NCI-H2196 (cell line): ENCODE results near the gene EMD.
A peak's percentile ranks its signal among the peaks of the same experiment; 100 is the strongest.
"Not testable (repeated sequence)": the region's sequence is repeated elsewhere in the genome, so short reads cannot be mapped to it uniquely, and the experiment has no call there.

ENCODE experiments used
- DNase-seq: peaks from one replicate; lab custom pipeline; 2025; ENCODE audit not compliant: unreplicated experiment; lab: John Stamatoyannopoulos, UW

EMD gene

DNA sequence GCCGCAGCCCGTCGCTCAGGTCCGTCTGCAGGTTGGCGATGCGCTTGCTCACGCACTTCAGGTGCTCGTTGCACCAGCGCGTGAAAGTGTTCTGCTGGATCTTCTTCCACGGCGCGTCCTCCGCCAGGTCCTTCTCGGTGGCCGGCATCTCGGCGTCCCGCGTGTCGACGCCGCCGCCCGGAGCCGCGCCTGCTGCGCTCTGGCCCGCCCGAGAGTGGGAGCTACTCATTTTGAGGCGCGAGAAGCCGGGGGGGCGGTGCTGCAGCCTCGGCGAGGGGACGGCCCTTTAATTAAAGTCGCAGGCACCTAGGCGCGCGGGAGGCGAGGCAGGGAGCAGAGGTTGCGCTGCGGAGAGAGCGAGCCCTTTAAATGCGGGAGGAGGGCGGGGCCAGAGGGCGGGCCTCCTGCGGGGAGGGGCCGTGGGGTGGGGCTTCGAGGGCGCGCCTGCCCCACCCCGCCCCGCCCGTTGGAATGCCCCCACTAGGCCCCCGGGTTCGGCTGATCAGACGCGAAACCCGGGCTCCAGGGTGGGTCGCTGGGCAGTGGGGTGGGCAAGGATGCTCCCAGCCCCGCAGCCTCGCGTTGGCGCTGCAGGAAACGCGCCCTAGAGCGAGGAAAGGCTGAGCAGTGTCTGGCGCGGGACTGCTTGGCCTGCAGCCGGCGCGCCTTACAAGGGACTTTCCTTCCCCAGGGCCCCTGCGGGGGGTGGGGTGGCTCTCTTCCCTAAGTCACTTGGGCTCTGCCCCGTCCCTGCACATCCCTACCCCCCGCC, 7.9 kb upstream of the EMD start:
- peak; percentile 80 for DNase-seq

- no peak for DNase-seq
Measured at GRCh38 chrX:154371789-154372300, 7.2 kb upstream of the EMD start.

GRCh38 chrX:154372612-154373022, 6.5 kb upstream of the EMD start:
- DNase-seq = no peak

DNA sequence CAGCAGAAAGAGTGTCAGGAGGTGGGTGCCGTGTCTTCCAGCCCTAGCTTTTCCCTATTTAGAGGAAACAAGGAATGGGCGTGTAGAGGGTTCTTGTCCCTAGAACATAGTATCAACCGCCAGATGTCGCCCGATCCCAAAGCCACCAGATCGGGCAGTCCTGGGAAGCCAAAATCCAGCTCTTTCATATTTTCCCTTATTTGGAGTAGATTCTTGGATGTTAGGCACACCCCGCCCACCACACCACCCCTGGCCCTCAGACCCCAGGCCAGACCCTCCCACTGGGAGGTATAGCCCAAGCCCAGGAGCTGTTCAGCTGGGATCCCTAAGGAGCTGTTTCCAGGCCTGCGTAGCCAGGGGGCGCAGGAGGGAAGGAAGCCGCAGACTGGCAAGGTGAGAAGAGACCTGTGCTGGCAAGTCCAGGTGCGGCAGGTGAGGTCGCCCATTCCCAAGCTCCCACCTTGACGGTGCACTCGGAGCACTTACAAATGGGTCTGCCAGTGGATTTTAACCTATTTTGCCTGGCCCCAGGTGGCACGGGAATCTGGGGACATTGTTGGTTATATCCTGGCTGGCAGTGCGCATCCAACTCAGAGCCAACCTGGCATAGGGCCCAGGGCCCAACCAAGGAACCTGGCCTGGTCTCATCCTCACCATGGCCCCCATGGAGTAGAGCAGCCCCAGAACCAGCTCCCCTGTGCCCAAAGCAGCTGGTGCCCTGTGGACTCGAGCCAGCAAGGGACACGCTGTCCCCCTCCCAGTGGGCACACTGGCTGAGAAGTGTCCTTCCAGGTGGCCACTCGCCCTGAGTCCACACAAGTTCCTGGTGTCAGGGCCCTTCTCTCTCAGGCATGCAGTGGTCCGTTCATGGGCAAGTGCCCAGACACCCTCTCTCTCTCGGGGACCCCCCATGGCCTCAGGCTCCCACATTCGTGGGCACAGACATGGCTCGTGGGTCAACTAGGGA, 5.5 kb upstream of the EMD start:
- peak; percentile 75 for DNase-seq

GRCh38 chrX:154374313-154375155, 4.6 kb upstream of the EMD start, which contains the start of gene FLNA:
Gene FLNA (minus strand): TSS chrX:154374634. CDS start chrX:154371245, 3,389 bp downstream.
- peak; percentile 18 for DNase-seq

DNA sequence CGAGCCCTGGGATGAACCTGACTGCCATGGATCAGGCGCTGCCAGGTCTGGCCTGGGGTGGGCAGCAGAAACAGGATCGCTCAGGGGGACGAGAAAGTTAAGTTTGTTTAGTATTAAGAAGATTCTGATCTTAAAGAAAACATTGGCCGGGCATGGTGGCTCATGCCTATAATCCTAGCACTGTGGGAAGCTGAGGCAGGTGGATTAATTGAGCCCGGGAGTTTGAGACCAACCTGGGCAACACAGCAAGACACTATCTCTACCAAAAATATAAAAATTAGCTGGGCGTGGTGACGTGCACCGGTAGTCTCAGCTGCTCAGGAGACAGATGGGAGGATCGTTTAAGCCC, 4.0 kb upstream of the EMD start:
- no peak for DNase-seq

DNA sequence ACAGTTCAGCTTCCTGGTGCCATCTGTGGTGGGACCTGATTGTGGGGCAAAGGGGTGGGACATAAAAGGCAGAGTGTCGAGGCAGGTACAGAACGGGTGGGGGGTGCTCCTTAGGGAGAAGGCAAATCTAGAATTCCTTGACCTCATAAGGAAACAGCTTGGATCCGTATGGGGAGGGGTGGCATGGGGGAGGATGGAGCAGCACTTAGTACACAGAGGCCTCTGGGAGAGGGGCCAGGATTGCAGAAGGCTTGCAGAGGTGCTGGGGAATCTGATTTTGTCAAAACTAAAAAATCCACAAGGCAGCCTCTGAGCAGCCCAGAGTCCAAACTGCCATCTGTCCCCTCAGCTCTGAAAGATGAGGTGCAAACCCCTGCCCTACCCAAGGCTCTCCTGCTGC, 2.3 kb upstream of the EMD start:
- no peak for DNase-seq

DNA sequence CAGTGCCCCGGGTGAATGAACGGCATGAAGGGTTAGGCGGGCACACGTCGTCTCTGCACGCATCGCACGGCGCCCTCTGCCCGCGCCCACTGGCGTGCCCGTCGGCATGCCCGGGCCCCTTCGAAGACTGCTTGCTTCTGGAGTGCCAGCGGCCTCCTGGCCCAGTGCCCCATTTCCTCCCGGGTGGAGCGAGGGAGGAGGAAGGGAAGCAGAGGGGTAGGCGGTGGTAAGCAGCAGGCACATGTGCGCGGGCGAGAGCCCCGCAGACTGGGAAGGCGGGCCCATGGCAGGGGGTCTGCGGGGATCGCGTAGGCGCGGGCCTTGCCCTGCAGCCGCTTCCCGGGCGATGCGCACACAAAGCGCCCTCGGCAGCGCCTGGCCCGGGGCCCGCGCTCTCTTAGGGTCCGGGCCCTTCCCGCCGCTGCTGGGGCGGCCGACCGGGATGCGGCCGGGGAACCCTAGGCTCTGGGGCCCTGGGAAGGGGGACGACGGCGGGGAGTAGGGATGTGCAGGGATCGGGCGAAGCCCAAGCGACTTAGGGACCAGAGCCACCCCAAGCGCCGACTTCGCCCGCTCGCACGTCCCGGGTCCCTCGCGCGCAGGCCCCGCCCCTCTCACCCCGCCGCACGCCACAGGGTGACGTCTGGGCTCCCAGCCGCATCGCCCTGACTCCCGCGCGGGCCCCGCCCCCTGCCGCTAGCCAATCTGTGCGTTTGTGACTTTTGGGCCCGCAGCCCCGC, 866 bp upstream of the EMD start:
- peak; percentile 36 for DNase-seq

- DNase-seq = no peak
Measured at GRCh38 chrX:154379569-154379951, 465 bp downstream of the EMD start.

DNA sequence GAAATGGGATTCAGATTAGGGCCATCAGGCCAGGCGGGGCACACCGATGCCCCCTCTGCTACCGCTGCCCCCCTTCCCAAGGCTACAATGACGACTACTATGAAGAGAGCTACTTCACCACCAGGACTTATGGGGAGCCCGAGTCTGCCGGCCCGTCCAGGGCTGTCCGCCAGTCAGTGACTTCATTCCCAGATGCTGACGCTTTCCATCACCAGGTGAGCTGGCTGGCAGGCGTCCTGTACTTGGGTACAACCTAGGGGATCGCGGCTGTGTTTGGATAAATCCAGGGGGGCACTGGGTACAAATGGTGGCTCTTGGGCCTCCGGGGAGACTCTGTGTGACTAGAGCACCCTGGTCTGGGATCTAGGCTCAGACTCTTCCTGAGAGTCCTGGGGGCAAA, 1.1 kb downstream of the EMD start:
- DNase-seq = no peak

GRCh38 chrX:154380787-154381186, 1.7 kb downstream of the EMD start:
- DNase-seq = no peak

DNA sequence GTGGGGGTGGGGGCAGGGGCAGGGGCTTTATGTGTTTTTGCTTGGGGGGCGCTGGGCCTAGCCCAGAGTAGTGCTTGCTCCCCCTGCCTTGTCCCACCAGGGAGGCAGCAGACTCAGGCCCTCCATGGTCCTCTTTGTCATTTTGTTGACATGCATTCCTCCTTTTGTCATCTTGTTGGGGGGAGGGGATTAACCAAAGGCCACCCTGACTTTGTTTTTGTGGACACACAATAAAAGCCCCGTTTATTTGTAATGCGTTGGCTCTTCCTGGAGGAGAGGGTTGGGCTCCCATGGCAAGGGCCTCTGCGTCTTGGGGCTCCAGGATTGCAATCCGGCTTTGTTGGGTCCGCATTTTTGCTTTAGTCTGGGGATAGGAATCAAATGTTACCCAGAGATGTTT, 2.2 kb downstream of the EMD start:
- DNase-seq = no peak

- no peak for DNase-seq
Measured at GRCh38 chrX:154382483-154383069, 3.5 kb downstream of the EMD start.

GRCh38 chrX:154383359-154384283, 4.5 kb downstream of the EMD start:
- no peak for DNase-seq

GRCh38 chrX:154384284-154384892, 5.3 kb downstream of the EMD start:
- DNase-seq = no peak

DNA sequence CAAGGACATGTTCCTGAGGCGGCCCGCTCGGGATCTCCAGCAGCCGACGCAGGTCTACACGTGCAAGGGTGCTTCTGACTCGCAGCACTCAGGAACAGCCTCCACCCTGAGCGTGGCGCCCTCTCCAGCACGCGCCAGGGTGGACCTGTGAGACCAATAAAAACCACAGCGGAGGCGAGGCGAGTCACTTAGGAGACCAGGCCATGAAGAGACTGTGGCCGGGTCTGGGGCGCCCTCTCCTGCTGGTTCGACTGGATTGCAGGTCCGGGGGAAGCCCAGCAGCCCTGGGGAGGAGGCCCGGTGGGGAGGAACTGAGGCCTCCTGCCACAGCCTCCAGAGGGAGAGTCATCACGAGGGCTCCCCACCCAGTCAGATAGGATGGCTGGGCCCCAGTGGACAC, 9.0 kb downstream of the EMD start:
- DNase-seq = not testable (repeated sequence)

DNA sequence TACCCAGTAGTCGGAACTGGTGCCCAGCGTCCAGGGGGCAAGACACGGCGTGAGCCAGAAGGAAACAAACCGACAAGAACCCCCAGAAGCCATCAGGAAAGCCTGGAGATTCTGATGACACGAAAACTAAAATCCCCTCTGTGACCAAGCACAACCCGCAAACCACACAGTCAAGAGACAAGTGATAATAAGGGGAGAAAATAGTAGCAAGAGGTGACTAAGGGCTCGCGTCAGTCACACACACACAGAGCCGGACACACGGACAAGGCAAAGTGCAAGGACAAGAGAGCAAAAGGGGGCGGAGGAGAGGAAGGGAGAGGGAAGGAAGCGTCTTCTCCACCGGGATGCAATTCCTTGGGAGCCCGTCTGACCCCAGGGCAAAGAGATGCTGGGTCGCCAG, 9.6 kb downstream of the EMD start:
- DNase-seq = not testable (repeated sequence)
